HG03039 (cell line): ENCODE measurements around the gene C16orf89.
A peak's percentile ranks its signal among the peaks of the same experiment; 100 is the strongest.
"Not testable (repeated sequence)": the region's sequence is repeated elsewhere in the genome, so short reads cannot be mapped to it uniquely, and the experiment has no call there.

ENCODE experiments used
- ATAC-seq: cut with Tn5 transposase; IDR thresholded peaks from one replicate; pipeline ENCODE4 v1.9.1; 2021; ENCODE audit warnings: mild to moderate bottlenecking, moderate library complexity; ENCODE audit not compliant: unreplicated experiment

Gene C16orf89

GRCh38 chr16:5084802-5085201, 19.0 kb upstream of the C16orf89 start:
- ATAC-seq = not testable (repeated sequence)

- not testable (repeated sequence) for ATAC-seq
These were observed 18.5 kb upstream of the C16orf89 start for GRCh38 chr16:5084099-5084731.

DNA sequence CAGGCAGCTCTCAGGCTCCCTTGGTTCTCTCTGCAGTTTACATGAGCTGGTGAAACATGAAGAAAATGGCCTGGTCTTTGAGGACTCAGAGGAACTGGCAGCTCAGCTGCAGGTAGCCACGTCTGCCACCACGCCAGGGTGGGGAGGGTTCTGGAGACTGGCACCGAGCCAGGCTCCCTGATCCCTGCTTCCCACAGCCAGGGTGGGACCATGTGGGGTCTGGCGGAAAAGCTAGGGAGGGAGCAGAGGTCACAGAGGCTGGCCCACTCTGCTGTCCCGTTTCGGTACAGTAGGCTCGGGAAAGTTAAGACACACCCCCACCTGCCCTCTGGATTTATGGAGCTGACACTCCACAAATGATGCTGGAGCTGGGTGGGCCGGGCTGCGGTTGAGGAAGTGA, 17.9 kb upstream of the C16orf89 start:
- ATAC-seq = not testable (repeated sequence)

DNA sequence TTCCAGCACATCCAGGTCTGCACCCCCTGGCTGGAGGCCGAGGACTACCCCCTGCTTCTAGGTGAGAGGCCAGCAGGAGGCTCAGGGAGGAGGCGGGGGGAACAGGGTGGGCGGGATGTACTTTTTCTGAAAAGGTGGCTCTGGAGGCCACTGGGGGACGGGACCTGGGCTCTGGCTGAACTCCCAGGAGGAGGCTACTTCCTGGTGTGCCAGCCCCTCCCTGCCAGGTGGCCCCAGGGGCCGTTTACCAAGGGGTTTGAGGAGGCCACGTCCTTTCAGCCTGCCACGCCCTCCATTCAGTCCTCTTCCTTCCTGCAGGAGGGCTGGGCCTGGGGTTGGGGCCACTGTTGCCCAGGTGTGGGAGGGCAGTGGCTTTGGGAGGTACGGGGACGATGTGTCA, 15.2 kb upstream of the C16orf89 start:
- not testable (repeated sequence) for ATAC-seq

DNA sequence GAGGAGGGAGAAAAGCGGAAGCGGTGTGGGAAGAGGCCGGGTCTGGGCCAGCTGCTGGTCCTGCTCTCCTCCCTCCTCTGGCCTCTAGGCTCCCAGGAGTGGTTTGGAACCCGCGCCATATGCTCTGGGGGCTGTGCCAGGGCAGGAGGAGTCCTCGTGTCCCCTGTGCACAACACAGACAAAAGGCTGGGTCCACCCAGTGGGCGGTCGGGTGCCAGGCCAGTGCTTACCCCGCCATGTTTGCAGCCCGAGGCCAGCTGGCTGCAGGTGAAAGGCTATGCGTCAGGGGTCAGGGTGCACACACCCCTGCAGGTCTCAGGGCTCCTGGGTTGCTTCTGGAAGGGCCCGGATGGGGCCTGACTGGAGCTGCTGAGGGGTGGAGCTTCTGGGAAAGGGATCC, 14.7 kb upstream of the C16orf89 start:
- not testable (repeated sequence) for ATAC-seq

GRCh38 chr16:5078626-5079025, 12.9 kb upstream of the C16orf89 start:
- no peak for ATAC-seq

DNA sequence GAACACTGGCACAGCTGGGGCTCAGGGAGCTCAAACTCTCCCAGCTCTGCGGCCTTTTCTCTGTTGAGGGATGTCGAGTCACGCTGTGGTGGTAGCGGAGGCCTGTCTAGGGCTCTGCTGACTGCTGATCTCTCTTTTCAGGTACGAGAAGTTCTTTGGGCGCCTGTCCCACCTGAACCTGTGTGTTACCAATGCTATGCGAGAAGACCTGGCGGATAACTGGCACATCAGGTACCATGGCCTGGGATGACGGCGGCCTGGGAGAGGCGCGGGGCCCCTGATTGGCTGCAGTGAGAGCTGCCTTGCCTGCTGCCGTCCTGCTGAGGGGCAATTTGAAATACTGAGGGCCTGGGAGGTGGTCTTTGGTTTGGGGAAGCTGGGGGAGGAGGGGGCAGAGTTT, 11.5 kb upstream of the C16orf89 start:
- no peak for ATAC-seq

GRCh38 chr16:5075637-5076036, 9.9 kb upstream of the C16orf89 start:
- no peak for ATAC-seq

DNA sequence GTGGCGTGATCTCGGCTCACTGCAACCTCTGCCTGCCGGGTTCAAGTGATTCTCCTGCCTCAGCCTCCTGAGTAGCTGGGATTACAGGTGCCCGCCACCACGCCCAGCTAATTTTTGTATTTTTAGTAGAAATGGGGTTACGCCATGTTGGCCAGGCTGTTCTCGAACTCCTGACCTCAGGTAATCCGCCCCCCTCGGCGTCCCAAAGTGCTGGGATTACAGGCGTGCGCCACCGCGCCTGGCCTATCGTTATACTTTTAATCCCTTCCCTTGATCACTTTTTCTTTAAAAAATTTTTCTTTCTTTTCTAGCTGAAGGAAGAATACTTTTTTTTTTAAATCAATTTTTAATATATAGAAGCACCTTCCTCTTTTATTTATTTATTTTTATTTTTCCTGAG, 8.0 kb upstream of the C16orf89 start:
- ATAC-seq = not testable (repeated sequence)

DNA sequence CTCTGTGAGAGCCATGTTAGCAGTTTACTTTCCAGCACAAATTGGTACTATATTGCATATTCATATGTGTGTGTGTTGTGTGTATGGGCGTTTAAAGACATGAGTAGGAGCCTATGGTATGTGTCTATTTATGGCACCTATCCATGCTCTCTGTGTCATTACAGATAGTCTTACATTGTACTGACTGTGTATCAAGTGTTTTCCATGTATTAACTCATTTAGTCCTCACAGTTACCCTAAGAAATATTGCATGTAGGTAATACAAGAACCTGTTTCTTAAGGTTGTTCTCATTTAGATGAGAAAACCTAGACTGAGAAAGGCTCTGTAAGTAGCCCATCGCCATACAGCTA, 7.5 kb upstream of the C16orf89 start:
- no peak for ATAC-seq

- no peak for ATAC-seq
These were observed 6.8 kb upstream of the C16orf89 start for GRCh38 chr16:5072334-5073278.

DNA sequence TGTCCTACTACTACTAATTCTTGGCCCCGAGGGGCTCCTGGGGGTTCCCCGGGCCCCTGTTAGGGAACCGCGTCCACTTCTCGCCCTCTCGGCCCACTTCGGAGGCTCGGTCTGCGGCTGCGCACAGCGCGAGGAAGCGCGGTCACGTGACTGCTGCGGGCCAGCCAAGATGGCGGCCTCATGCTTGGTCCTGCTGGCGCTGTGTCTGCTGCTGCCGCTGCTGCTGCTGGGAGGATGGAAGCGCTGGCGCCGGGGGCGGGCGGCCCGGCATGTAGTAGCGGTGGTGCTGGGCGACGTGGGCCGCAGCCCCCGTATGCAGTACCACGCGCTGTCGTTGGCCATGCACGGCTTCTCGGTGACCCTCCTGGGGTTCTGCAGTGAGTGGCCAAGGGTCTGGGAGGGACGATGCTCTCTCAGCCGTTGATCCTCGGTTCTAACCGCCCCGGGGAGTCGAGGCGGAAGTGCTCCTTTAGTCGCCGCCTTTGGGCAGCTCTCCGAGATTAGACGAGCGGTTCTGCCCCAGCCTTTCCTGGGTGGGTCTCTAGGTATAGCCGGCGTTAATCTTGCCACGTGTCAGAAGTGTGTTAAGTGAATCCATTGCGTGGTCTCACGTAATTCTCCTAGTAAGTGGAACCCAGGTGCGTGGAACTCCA, 6.1 kb upstream of the C16orf89 start, which contains the start of gene ALG1:
Gene ALG1, plus strand, starts transcription at position 163 of the 653 bp plus-strand sequence. Its CDS starts 7 bp downstream, at position 170.
- ATAC-seq = peak; percentile 80

DNA sequence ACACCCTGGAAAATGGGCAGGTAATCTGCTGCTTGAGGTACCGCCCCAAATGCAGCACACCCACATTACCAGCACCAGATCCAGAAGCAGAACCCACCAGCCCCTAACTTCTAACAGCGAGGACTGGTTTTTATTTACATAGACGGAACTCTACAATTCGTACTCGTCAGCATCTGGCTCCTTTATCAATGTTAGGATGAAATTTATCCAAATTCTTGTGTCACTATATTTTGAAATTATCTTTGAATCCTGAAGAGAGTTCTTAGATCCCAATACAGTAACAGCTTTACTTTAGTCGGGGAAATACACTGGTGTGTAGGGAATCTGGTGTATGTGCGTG, 5.6 kb upstream of the C16orf89 start:
- ATAC-seq = no peak

GRCh38 chr16:5070431-5071186, 4.9 kb upstream of the C16orf89 start:
- no peak for ATAC-seq

DNA sequence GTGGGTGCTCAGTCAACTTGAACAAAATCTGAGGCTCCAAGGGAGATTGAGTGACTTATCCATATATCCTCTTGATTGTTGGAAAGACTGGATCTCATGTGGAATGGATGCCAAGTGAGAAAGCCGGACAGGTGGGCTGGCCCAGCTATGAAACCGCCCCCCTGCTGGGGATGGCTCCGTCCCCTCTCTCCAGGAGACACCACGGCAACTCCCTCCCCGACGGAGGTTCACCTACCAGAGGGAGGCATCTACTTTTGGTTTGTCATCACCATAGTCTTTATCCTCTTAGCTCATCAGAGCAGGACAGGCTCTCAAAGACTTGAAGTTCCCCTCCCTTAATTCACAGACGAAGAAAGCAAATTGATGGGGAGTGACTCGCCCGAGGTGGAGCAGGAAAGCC, 4.1 kb upstream of the C16orf89 start:
- no peak for ATAC-seq

DNA sequence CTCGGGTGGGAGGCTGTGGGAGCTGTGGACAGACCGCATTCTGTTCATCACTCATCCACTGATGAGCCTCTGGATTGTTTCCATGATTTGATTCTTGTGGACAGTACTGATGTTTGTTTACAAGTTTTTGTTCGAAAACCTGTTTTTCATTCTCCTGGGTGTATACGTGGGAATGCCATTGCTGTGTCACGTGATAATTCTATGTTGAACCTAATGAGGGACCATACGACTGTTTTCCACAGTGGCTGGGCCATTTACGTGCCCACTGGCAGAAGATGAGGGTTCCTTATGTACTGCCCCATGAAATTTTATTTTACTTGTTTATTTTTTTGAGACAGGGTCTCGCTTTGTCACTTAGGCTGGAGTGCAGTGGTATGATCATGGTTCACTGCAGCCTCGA, 3.3 kb upstream of the C16orf89 start:
- no peak for ATAC-seq

DNA sequence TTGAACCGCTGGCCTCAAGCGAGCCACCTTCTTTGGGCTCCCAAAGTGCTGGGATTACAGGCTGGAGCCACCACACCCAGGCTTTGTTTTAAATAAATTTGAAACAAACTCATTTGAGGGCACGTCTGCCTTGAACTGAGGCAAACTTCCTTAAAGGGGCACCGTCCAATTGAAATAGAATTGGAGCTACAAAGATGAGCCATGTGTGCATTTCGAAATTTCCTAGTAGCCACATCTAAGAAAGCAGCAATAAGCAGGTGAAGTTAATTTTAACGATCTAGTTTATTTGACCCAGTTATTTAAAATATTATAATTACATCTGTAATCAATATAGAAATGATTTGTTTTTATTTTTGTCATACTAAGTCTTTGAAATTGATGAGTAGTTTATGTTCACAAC, 755 bp upstream of the C16orf89 start:
- ATAC-seq = no peak

DNA sequence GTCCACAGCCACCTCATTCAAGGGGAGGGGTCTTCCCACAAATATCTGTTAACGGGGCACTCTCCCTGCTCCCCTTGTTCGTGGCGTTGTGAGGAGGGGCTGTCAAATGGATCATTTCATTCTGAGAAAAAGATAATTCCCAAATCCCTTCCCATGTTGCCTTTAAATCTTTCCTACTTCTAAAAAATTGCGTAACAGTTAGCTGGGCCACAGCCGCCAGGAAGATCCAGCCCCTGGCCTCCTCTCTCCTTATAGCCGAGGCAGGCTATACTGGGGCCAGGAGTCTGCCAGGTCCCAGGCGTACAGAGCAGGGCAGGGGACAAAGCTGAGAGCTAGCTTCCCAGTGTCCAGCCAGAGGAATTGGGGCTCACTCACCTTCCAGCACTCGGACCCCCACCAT, 430 bp downstream of the C16orf89 start:
- no peak for ATAC-seq

GRCh38 chr16:5064915-5065314, 841 bp downstream of the C16orf89 start:
- ATAC-seq = no peak

GRCh38 chr16:5062790-5063765, 2.7 kb downstream of the C16orf89 start:
- ATAC-seq = no peak
